HG03159 (cell line): ENCODE measurements around the gene C10orf143.
A peak's percentile ranks its signal among the peaks of the same experiment; 100 is the strongest.
"Not testable (repeated sequence)": the region's sequence is repeated elsewhere in the genome, so short reads cannot be mapped to it uniquely, and the experiment has no call there.

Source experiments
- ATAC-seq: cut with Tn5 transposase; IDR thresholded peaks from one replicate; pipeline ENCODE4 v1.9.1; 2021; ENCODE audit warnings: mild to moderate bottlenecking, moderate library complexity; ENCODE audit not compliant: unreplicated experiment

The C10orf143 gene

GRCh38 chr10:130111852-130112180 is 1.2 kb upstream of the C10orf143 start:
- ATAC-seq, result no peak

- ATAC-seq, result peak; percentile 90
These were observed 652 bp upstream of the C10orf143 start for GRCh38 chr10:130111113-130111851.

- ATAC-seq, result no peak
These were observed 809 bp downstream of the C10orf143 start for GRCh38 chr10:130109796-130110245.

GRCh38 chr10:130108934-130109604 is 1.6 kb downstream of the C10orf143 start:
- ATAC-seq, result no peak

- ATAC-seq, result not testable (repeated sequence)
These were observed 2.5 kb downstream of the C10orf143 start for GRCh38 chr10:130108146-130108545.

- ATAC-seq, result no peak
These were observed 4.9 kb downstream of the C10orf143 start for GRCh38 chr10:130105724-130106123.

- no peak for ATAC-seq
These were observed 11.3 kb downstream of the C10orf143 start for GRCh38 chr10:130099344-130099743.

GRCh38 chr10:130090565-130090964 is 20.1 kb downstream of the C10orf143 start:
- ATAC-seq, result not testable (repeated sequence)

GRCh38 chr10:130080461-130080814 is 30.2 kb downstream of the C10orf143 start:
- no peak for ATAC-seq

- no peak for ATAC-seq
These were observed 30.8 kb downstream of the C10orf143 start for GRCh38 chr10:130079614-130080460.

GRCh38 chr10:130078120-130078519 is 32.5 kb downstream of the C10orf143 start:
- no peak for ATAC-seq

GRCh38 chr10:130076681-130077080 is 33.9 kb downstream of the C10orf143 start:
- ATAC-seq, result no peak

- no peak for ATAC-seq
These were observed 36.0 kb downstream of the C10orf143 start for GRCh38 chr10:130074639-130075038.

GRCh38 chr10:130073912-130074311 is 36.7 kb downstream of the C10orf143 start:
- no peak for ATAC-seq

GRCh38 chr10:130072247-130072646 is 38.4 kb downstream of the C10orf143 start:
- no peak for ATAC-seq

GRCh38 chr10:130067893-130068292 is 42.7 kb downstream of the C10orf143 start:
- ATAC-seq, result no peak

- no peak for ATAC-seq
These were observed 43.9 kb downstream of the C10orf143 start for GRCh38 chr10:130066743-130067142.

GRCh38 chr10:130065251-130065650 is 45.4 kb downstream of the C10orf143 start:
- ATAC-seq, result no peak

- no peak for ATAC-seq
These were observed 45.8 kb downstream of the C10orf143 start for GRCh38 chr10:130064783-130065182.

GRCh38 chr10:130062976-130063375 is 47.7 kb downstream of the C10orf143 start:
- no peak for ATAC-seq

- no peak for ATAC-seq
These were observed 48.4 kb downstream of the C10orf143 start for GRCh38 chr10:130062201-130062600.

GRCh38 chr10:130061760-130062159 is 48.9 kb downstream of the C10orf143 start:
- ATAC-seq, result no peak
